ENCODE data around the gene POLE.

- no peak for TF ChIP-seq POLR2A (IDR thresholded peaks at IDR 0.05)
- no peak for TF ChIP-seq CTCF (IDR thresholded peaks at IDR 0.05)
Measured at GRCh38 chr12:132604668-132605441, 82.3 kb downstream of the POLE start.

All from thyroid gland (tissue), 4 donors.